GM18907 (cell line): Measurements from ENCODE around the gene DKK1.

ENCODE experiments used
- ATAC-seq: cut with Tn5 transposase; IDR thresholded peaks from one replicate; pipeline ENCODE4 v1.9.1; 2021; ENCODE audit warnings: mild to moderate bottlenecking, moderate library complexity; ENCODE audit not compliant: unreplicated experiment

The DKK1 gene

GRCh38 chr10:52316500-52316899, 2.4 kb downstream of the DKK1 start:
- no peak for ATAC-seq

- ATAC-seq, result no peak
Measured at GRCh38 chr10:52318136-52318701, 4.1 kb downstream of the DKK1 start.

GRCh38 chr10:52318822-52319464, 4.9 kb downstream of the DKK1 start:
- no peak for ATAC-seq

- no peak for ATAC-seq
Measured at GRCh38 chr10:52319926-52320325, 5.8 kb downstream of the DKK1 start.

- ATAC-seq, result no peak
Measured at GRCh38 chr10:52322323-52322722, 8.2 kb downstream of the DKK1 start.

GRCh38 chr10:52322936-52323335, 8.9 kb downstream of the DKK1 start:
- no peak for ATAC-seq

DNA sequence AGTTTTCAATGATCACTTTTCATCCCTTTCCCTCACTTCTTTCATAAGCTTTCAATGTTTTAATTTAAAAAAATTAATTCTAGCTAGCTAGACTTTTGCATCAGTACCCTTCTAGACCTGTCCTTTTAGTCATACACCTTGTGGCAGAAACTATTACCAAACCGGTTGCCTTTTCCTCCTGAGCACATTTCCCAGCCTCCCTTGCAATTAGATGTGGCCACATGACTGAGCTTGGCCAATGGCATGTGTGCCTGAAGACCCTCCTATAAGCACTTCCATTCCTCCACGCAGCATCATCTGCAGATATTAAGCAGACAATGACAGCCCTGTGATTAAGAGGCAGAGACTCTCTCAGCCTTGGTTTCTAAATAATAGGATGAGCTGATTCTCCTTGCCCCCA, 12.3 kb downstream of the DKK1 start:
- no peak for ATAC-seq

- no peak for ATAC-seq
Measured at GRCh38 chr10:52331638-52332364, 17.7 kb downstream of the DKK1 start.

DNA sequence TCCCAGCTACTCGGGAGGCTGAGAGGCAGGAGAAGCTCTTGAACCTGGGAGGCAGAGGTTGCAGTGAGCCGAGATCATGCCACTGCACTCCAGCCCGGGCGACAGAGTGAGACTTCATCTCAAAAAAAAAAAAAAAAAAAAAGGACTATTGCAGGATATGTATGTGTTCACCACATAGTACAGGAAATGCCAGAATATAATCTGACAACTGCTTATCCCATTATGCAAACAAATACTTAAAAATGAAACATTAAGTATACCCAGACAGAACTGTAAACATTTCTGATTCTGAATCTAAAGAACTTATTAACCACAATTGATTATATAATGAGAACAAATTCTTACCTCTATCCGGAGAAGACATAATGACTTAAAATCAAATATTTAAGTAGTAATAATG, 18.7 kb downstream of the DKK1 start:
- ATAC-seq, result no peak

GRCh38 chr10:52334595-52334994, 20.5 kb downstream of the DKK1 start:
- no peak for ATAC-seq

GRCh38 chr10:52335665-52336064, 21.6 kb downstream of the DKK1 start:
- no peak for ATAC-seq

DNA sequence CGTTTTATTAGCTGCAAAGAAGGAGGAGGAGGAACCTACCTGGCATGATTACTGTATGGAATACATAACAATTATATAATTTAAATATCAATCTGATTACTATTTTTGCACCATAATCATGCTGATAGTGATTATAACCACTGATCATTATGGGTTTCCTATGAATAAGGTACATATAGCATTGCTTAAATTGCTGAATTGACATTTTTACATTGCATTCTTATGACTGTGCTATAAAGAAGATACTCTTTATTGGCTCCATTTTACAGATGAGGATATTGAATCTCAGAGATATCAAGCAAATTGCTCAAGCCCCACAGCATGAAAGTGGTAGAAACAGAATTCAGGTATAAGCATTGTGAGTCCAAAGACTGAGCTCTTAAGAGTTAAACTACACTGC, 23.1 kb downstream of the DKK1 start:
- no peak for ATAC-seq

DNA sequence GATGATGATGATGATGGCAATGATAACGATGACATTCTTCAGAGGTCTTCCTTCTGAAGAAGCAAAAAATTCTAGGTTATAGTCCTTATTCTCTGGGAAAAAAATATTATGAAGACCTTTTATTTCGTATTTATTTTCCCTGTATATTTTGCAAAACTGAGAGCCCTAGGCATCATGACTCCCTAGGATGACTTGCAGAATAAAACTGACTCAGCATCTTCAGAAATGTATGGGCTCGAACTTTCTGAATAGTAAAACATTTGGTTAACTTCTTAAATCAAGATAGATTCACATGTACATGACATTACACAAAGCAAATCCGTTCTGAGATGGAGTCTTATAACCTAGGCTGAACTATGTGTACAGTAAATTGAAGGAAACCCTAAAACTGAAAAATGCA, 29.4 kb downstream of the DKK1 start:
- no peak for ATAC-seq

- no peak for ATAC-seq
Measured at GRCh38 chr10:52346394-52347326, 32.6 kb downstream of the DKK1 start.

- ATAC-seq, result no peak
Measured at GRCh38 chr10:52347327-52347667, 33.2 kb downstream of the DKK1 start.

- ATAC-seq, result no peak
Measured at GRCh38 chr10:52348037-52348564, 34.0 kb downstream of the DKK1 start.

- ATAC-seq, result no peak
Measured at GRCh38 chr10:52351914-52352330, 37.8 kb downstream of the DKK1 start.

DNA sequence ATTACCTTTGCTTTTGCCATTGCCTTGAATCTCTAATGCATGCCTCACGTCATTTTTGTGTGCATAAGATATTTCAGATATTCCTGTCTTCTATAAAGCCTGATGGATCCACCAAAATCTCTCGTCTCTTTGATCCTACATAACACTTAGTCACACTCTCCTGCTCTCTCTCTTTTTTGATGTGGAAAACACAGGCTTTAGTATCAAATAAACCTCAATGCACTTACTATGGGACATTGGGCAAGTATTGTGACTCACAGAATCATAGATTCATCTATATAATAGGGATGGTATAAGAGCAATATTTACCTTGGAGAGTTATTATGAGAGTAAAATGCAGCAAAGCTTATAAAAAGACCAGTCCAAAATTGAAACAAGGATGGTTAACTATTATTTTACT, 39.1 kb downstream of the DKK1 start:
- ATAC-seq, result no peak

GRCh38 chr10:52353960-52354394, 39.9 kb downstream of the DKK1 start:
- no peak for ATAC-seq

- ATAC-seq, result no peak
Measured at GRCh38 chr10:52357971-52358370, 43.9 kb downstream of the DKK1 start.

GRCh38 chr10:52359441-52359840, 45.4 kb downstream of the DKK1 start:
- ATAC-seq, result no peak
